SH-SY5Y (cell line): ENCODE results near the gene TSHR.

Experiments
- GATA2 ChIP-seq: IDR thresholded peaks from 2 replicates; pipeline ENCODE4 v1.6.1; 2011; ENCODE audit warnings: mild to moderate bottlenecking, low read depth, low read length
- GATA3 ChIP-seq: IDR thresholded peaks from 2 replicates; pipeline ENCODE4 v1.6.1; 2011; ENCODE audit warnings: low read depth, mild to moderate bottlenecking, low read length, moderate library complexity

- TF ChIP-seq GATA2, result no peak
- no peak for TF ChIP-seq GATA3
Observed at GRCh38 chr14:81055971-81056370, 100.5 kb downstream of the TSHR start.
